Karpas-422 (cell line): ENCODE results near the gene AK9. TPM values are rescaled to one million over a fixed set of nuclear protein-coding genes. Genes with fewer than 3 reads are reported as not detected.
"Not testable (repeated sequence)": the region's sequence is repeated elsewhere in the genome, so short reads cannot be mapped to it uniquely, and the experiment has no call there.

Source experiments
- DNase-seq: peaks from one replicate; pipeline ENCODE4 v3.0.0-alpha.2; 2015
- H2AFZ ChIP-seq: fragments of 200-600 bp; sonication (generic); 2 replicates; pipeline ENCODE4 v1.6.1; 2014; ENCODE audit warnings: antibody characterized with exemption, low read length, mixed read lengths
- H3K27ac ChIP-seq: fragments of 200-600 bp; sonication (generic); 2 replicates; pipeline ENCODE4 v1.5.1; 2014; ENCODE audit warnings: mild to moderate bottlenecking, low read length, moderate library complexity
- H3K27me3 ChIP-seq: fragments of 200-600 bp; sonication (generic); 2 replicates; pipeline ENCODE4 v1.6.1; 2014; ENCODE audit warnings: low read length, mixed read lengths
- H3K36me3 ChIP-seq: fragments of 200-600 bp; sonication (generic); 2 replicates; pipeline ENCODE4 v1.6.1; 2014; ENCODE audit warnings: low read length, mixed read lengths; ENCODE audit not compliant: insufficient read depth
- H3K4me1 ChIP-seq: fragments of 200-600 bp; sonication (generic); 2 replicates; pipeline ENCODE4 v1.6.1; 2014; ENCODE audit warnings: mild to moderate bottlenecking, low read length, mixed read lengths
- H3K4me2 ChIP-seq: fragments of 200-600 bp; sonication (generic); 2 replicates; pipeline ENCODE4 v1.6.1; 2014; ENCODE audit warnings: low read length, low read depth, mild to moderate bottlenecking; ENCODE audit not compliant: poor library complexity, severe bottlenecking
- H3K4me3 ChIP-seq: fragments of 200-600 bp; sonication (generic); 2 replicates; pipeline ENCODE4 v1.5.1; 2014; ENCODE audit warnings: mild to moderate bottlenecking, antibody characterized with exemption, low read length, mixed read lengths
- H3K79me2 ChIP-seq: fragments of 200-600 bp; sonication (generic); 2 replicates; pipeline ENCODE4 v1.6.1; 2014; ENCODE audit warnings: mild to moderate bottlenecking, low read length, mixed read lengths
- H3K9ac ChIP-seq: fragments of 200-600 bp; sonication (generic); 2 replicates; pipeline ENCODE4 v1.6.0; 2014; ENCODE audit warnings: low read length
- H3K9me2 ChIP-seq: fragments of 200-600 bp; sonication (generic), shearing (Covaris generic); replicated peaks from 2 replicates; pipeline ENCODE4 v1.6.0; 2014; ENCODE audit warnings: mild to moderate bottlenecking, low read length, moderate library complexity; ENCODE audit not compliant: insufficient read depth
- H3K9me3 ChIP-seq: fragments of 300-700, 200-600 bp; sonication (generic); 2 replicates; pipeline ENCODE4 v1.6.1; 2014; ENCODE audit warnings: low read length, mixed read lengths
- H4K20me1 ChIP-seq: fragments of 200-600 bp; sonication (generic); 2 replicates; pipeline ENCODE4 v1.6.1; 2014; ENCODE audit warnings: mild to moderate bottlenecking, antibody characterized with exemption, low read length, low read depth; ENCODE audit not compliant: insufficient read depth
- total RNA-seq: library from RNA; depleted of rRNA; stranded (reverse); fragments of >200 nt; shearing (Covaris generic); gene quantifications from 2 replicates; pipeline ENCODE4 v1.2.3, GENCODE V29; 2014; ENCODE audit warnings: low replicate concordance

Gene AK9
- total RNA-seq, 1 experiment from 2014 or later = 2.9 TPM

GRCh38 chr6:109531446-109531845, 159.6 kb downstream of the AK9 start:
- Histone ChIP-seq H4K20me1 (no peaks in the 10 kb centered on the region), H3K4me3 (no peak overlapping the region), H3K4me2 (no peak overlapping the region), H3K27me3 (no peaks in the 10 kb centered on the region), H2AFZ (no peak overlapping the region), H3K9ac (no peak overlapping the region), H3K4me1 (no peaks in the 10 kb centered on the region), H3K27ac (no peak overlapping the region), H3K9me3 (no peaks in the 10 kb centered on the region), H3K79me2 (no peaks in the 10 kb centered on the region), H3K9me2 (no peaks in the 10 kb centered on the region), H3K36me3 (no peaks in the 10 kb centered on the region)
- no peak for DNase-seq

GRCh38 chr6:109527989-109528388, 163.0 kb downstream of the AK9 start:
- Histone ChIP-seq H3K9me2 (no peaks in the 10 kb centered on the region), H3K9ac (no peak overlapping the region), H2AFZ (no peak overlapping the region), H3K4me1 (no peaks in the 10 kb centered on the region), H3K4me3 (no peak overlapping the region), H3K36me3 (no peaks in the 10 kb centered on the region), H3K27ac (no peak overlapping the region), H3K4me2 (no peak overlapping the region), H3K9me3 (no peaks in the 10 kb centered on the region), H3K79me2 (no peaks in the 10 kb centered on the region), H4K20me1 (no peaks in the 10 kb centered on the region), H3K27me3 (no peaks in the 10 kb centered on the region)
- DNase-seq = peak; percentile 60

- Histone ChIP-seq H3K36me3 (no peaks in the 10 kb centered on the region), H3K9ac (no peak overlapping the region), H2AFZ (no peak overlapping the region), H3K4me2 (no peak overlapping the region), H4K20me1 (no peaks in the 10 kb centered on the region), H3K4me1 (no peaks in the 10 kb centered on the region), H3K27me3 (no peaks in the 10 kb centered on the region), H3K9me2 (no peaks in the 10 kb centered on the region), H3K27ac (no peak overlapping the region), H3K9me3 (no peaks in the 10 kb centered on the region), H3K4me3 (no peak overlapping the region), H3K79me2 (no peaks in the 10 kb centered on the region)
- peak; percentile 88 for DNase-seq
These were observed 163.9 kb downstream of the AK9 start for GRCh38 chr6:109526905-109527628.

GRCh38 chr6:109524129-109524528, 166.9 kb downstream of the AK9 start:
- Histone ChIP-seq H3K79me2 (no peaks in the 10 kb centered on the region), H2AFZ (no peak overlapping the region), H3K36me3 (no peaks in the 10 kb centered on the region), H3K9ac (no peak overlapping the region), H3K4me3 (no peak overlapping the region), H4K20me1 (no peaks in the 10 kb centered on the region), H3K27ac (no peak overlapping the region), H3K9me3 (no peaks in the 10 kb centered on the region), H3K4me1 (no peaks in the 10 kb centered on the region), H3K27me3 (no peaks in the 10 kb centered on the region), H3K9me2 (no peaks in the 10 kb centered on the region), H3K4me2 (no peak overlapping the region)
- DNase-seq = no peak

- Histone ChIP-seq H3K27ac (no peak overlapping the region), H4K20me1 (no peaks in the 10 kb centered on the region), H3K4me3 (no peak overlapping the region), H3K36me3 (no peaks in the 10 kb centered on the region), H3K9ac (no peak overlapping the region), H2AFZ (no peak overlapping the region), H3K4me1 (no peaks in the 10 kb centered on the region), H3K27me3 (no peaks in the 10 kb centered on the region), H3K9me2 (no peaks in the 10 kb centered on the region), H3K79me2 (no peaks in the 10 kb centered on the region), H3K4me2 (no peak overlapping the region), H3K9me3 (no peaks in the 10 kb centered on the region)
- DNase-seq = no peak
These were observed 167.5 kb downstream of the AK9 start for GRCh38 chr6:109523478-109523877.

GRCh38 chr6:109521080-109521479, 169.9 kb downstream of the AK9 start:
- Histone ChIP-seq H3K79me2 (no peaks in the 10 kb centered on the region), H3K9me3 (no peaks in the 10 kb centered on the region), H3K4me1 (no peaks in the 10 kb centered on the region), H3K4me2 (no peak overlapping the region), H3K4me3 (no peak overlapping the region), H3K9me2 (no peaks in the 10 kb centered on the region), H3K27me3 (no peaks in the 10 kb centered on the region), H4K20me1 (no peaks in the 10 kb centered on the region), H3K36me3 (no peaks in the 10 kb centered on the region), H3K27ac (no peak overlapping the region), H2AFZ (no peak overlapping the region), H3K9ac (no peak overlapping the region)
- DNase-seq = no peak

GRCh38 chr6:109519647-109520046, 171.4 kb downstream of the AK9 start:
- H3K79me2 ChIP-seq, H3K4me3 ChIP-seq, H3K27ac ChIP-seq, H3K36me3 ChIP-seq, H3K4me1 ChIP-seq, H2AFZ ChIP-seq, H4K20me1 ChIP-seq, H3K27me3 ChIP-seq, H3K4me2 ChIP-seq, H3K9ac ChIP-seq, DNase-seq, H3K9me3 ChIP-seq, H3K9me2 ChIP-seq: not testable (repeated sequence)

GRCh38 chr6:109516929-109517328, 174.1 kb downstream of the AK9 start:
- Histone ChIP-seq H4K20me1 (no peaks in the 10 kb centered on the region), H3K79me2 (no peaks in the 10 kb centered on the region), H3K4me3 (no peak overlapping the region), H3K9me3 (no peaks in the 10 kb centered on the region), H3K9me2 (no peaks in the 10 kb centered on the region), H3K4me1 (no peaks in the 10 kb centered on the region), H3K4me2 (no peak overlapping the region), H3K27me3 (no peaks in the 10 kb centered on the region), H3K27ac (no peak overlapping the region), H2AFZ (no peak overlapping the region), H3K36me3 (no peaks in the 10 kb centered on the region), H3K9ac (no peak overlapping the region)
- DNase-seq = no peak
